AG04449 (cell line): ENCODE data around the gene PARD3B.

Experiments used
- CTCF ChIA-PET: fragments of 350-600 bp; formaldehyde crosslinking; extraction: SDS; loops from one replicate; lab custom pipeline; 2021; ENCODE audit warnings: antibody characterized with exemption; lab: Yijun Ruan, JAX
- POLR2A ChIA-PET: fragments of 400-600, 350-600 bp; formaldehyde crosslinking; extraction: SDS; loops from one replicate; lab custom pipeline; 2020; ENCODE audit warnings: antibody characterized with exemption, inconsistent platforms; lab: Yijun Ruan, JAX
- DNase-seq: peaks from one replicate; pipeline ENCODE4 v3.0.0-alpha.2; 2010; ENCODE audit warnings: low read depth, low spot score
- H3K4me3 ChIP-seq: 2 replicates; pipeline ENCODE4 v1.5.1; 2011; ENCODE audit warnings: low read depth, mild to moderate bottlenecking, control low read depth, low read length
- CTCF ChIP-seq: IDR thresholded peaks from one replicate; pipeline ENCODE4 v1.5.1; 2011; ENCODE audit warnings: mild to moderate bottlenecking, moderate library complexity, low read length, control low read depth, inconsistent platforms; ENCODE audit not compliant: insufficient read depth; ENCODE audit errors: missing control alignments

The PARD3B gene

GRCh38 chr2:204574486-204574885 lies 29.2 kb downstream of the PARD3B start:
- no peak overlapping the region for H3K4me3 ChIP-seq
- TF ChIP-seq CTCF, result no peak
- ChIA-PET CTCF (no interaction called here), POLR2A (no interaction called here)
- DNase-seq, result no peak

DNA sequence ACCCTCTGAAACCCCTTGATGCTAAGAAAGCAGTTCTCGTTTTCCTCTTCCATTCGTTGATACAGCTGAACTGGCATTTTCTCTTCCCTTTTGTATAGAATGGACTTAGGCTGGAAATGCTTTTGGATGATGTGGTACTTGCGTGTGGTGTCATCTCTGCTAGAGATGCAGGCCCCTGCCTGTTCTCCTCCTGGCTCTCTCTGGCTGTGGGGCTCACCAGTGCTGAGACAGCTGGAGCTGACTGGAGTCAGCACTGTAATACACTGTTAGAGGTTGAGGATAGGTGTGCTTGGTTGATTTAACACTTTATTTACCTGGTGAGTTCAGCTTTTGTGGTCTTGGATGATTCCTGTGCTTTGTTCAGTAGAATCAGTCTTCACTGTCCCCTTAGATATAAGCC lies 30.2 kb downstream of the PARD3B start:
- DNase-seq, result no peak
- TF ChIP-seq CTCF, result no peak
- ChIA-PET POLR2A (no interaction called here), CTCF (no interaction called here)
- no peak overlapping the region for H3K4me3 ChIP-seq

GRCh38 chr2:204576362-204576979 lies 31.2 kb downstream of the PARD3B start:
- no peak for TF ChIP-seq CTCF
- CTCF ChIA-PET, result no interaction called here
- POLR2A ChIA-PET, result no interaction called here
- no peak for DNase-seq
- no peak overlapping the region for H3K4me3 ChIP-seq

GRCh38 chr2:204578928-204579598 lies 33.8 kb downstream of the PARD3B start:
- CTCF ChIA-PET, result interaction anchor here (1.4 kb wide), 1 partner anchor 320 kb away, joined by 3 read pairs; no protein-coding TSS in a partner anchor
- H3K4me3 ChIP-seq, result no peak overlapping the region
- TF ChIP-seq CTCF, result no peak
- POLR2A ChIA-PET, result no interaction called here
- DNase-seq, result no peak

DNA sequence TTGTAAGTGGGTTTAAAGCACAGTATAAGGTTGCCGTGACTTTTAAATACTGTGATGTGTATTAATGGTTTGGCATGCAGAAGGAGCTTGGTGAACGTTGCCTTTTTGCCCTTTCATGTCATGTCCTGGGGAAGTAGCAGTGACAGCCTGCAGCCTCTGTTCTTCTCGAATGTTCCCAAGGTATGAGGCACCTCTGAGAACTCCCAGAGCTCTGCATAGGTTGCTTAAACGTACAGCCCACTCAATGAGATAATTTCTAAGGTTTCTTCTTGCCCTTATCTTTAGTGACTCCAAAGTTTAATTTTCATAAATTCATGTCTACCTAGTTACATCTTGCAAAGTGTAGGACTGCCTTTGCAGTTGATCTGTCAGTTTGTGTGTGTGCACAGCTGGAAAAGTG lies 36.7 kb downstream of the PARD3B start:
- CTCF ChIA-PET, result no interaction called here
- POLR2A ChIA-PET, result no interaction called here
- no peak for TF ChIP-seq CTCF
- no peak for DNase-seq
- H3K4me3 ChIP-seq, result no peak overlapping the region

DNA sequence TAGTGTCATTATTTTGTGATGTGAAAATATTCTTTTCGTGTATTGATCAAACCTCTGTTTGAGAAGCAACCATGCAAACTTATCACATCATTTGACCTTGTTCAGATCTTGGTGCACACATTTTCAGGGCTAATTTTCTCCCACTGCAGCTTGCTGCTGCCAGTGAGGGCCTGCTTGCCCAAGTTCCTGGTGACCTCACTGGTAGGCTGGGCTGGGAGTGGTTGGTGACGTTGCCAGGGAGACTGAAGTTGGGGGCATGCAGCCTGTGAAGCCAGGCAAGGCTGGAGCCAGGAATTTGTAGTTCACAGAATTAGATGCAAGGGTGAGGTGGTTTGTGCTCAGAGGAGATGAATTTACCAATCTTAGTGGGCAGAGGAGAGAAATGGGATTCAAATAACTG lies 38.5 kb downstream of the PARD3B start:
- ChIA-PET POLR2A (no interaction called here), CTCF (interaction anchor here (0.6 kb wide), 1 partner anchor 15 kb away, joined by 3 read pairs; no protein-coding TSS in a partner anchor)
- DNase-seq, result no peak
- no peak for TF ChIP-seq CTCF
- no peak overlapping the region for H3K4me3 ChIP-seq
